ENCODE results near the gene MMP14. TPM values are rescaled to one million over a fixed set of nuclear protein-coding genes. Genes with fewer than 3 reads are reported as not detected.

The MMP14 gene
- total RNA-seq, 1 experiment from 2014 or later: 17.8 TPM

DNA sequence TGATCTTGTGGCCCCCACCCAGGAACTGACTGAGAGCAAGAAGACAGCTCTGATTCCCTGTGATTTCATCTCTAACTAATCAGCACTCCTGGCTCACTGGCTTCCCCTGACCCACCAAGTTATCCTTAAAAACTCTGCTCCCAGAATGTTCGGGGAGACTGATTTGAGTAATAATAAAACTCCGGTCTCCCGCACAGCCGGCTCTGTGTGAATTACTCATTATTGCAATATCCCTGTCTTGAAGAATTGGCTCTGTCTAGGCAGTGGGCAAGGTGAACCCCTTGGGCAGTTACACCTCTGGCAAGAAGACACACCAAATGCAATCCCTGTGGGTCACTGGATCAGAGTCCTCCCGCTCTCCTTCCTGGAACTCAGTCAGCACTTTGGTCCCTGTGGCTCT is 42.4 kb upstream of the MMP14 start:
- ChIA-PET POLR2A (no interaction called here), CTCF (no interaction called here), RAD21 (ENCODE audit: low non-redundant PET in 1 of 2, low total read pairs in 2 of 2, uncharacterized antibody in 2 of 2, unreplicated experiment in 2 of 2) (no interaction called here)
- BruUV-seq (replicated peaks): no TSS peak
- Histone ChIP-seq H3K9ac (ENCODE audit: low read length) (no peak overlapping the region), H3K4me2 (ENCODE audit: low read length) (no peak overlapping the region), H4K20me1 (ENCODE audit: insufficient read depth) (no peaks in the 10 kb centered on the region), H3K4me1 (ENCODE audit: control insufficient read depth in 1 of 2, insufficient read depth in 2 of 2, low read length in 2 of 2) (peaks cover 2 to 16% of the 10 kb centered on the region in 2 experiments), H3K9me3 (ENCODE audit: control insufficient read depth in 1 of 2, insufficient read depth in 1 of 2, low read depth in 1 of 2, low read length in 2 of 2) (no peaks in the 10 kb centered on the region), H3K27me3 (ENCODE audit: insufficient read depth, low read length) (no peaks in the 10 kb centered on the region), H3K9me2 (ENCODE audit: insufficient read depth) (no peaks in the 10 kb centered on the region), H3K27ac (ENCODE audit: low read depth, low read length) (no peak overlapping the region), H3K79me2 (ENCODE audit: insufficient read depth, low read length) (no peaks in the 10 kb centered on the region), H3K4me3 (replicated peaks in 1 of 2; ENCODE audit: low read depth in 1 of 2, low read length in 2 of 2) (no peak overlapping the region), H3K36me3 (ENCODE audit: control insufficient read depth in 1 of 2, insufficient read depth in 2 of 2, low read length in 2 of 2) (no peaks in the 10 kb centered on the region), H2AFZ (ENCODE audit: low read depth, low read length, poor library complexity, severe bottlenecking) (no peak overlapping the region)
- ATAC-seq (no peak), DNase-seq (ENCODE audit: low read depth, low spot score) (no peak)
- no peak for TF ChIP-seq FOSL1 (IDR thresholded peaks at IDR 0.05; ENCODE audit: low read depth)
- intact Hi-C loops (cut with micrococcal nuclease): loop anchor here (1.0 kb wide), 1 partner anchor 30 kb away; no protein-coding TSS in a partner anchor

- ChIA-PET CTCF (no interaction called here), RAD21 (ENCODE audit: low non-redundant PET in 1 of 2, low total read pairs in 2 of 2, uncharacterized antibody in 2 of 2, unreplicated experiment in 2 of 2) (no interaction called here), POLR2A (no interaction called here)
- no peak overlapping the region for H3K9ac ChIP-seq (ENCODE audit: low read length)
- no peak overlapping the region for H3K4me3 ChIP-seq (replicated peaks in 1 of 2; ENCODE audit: low read depth in 1 of 2, low read length in 2 of 2)
- no peaks in the 10 kb centered on the region for H3K27me3 ChIP-seq (ENCODE audit: insufficient read depth, low read length)
- intact Hi-C loops (cut with micrococcal nuclease): loop anchor here (1.0 kb wide), 1 partner anchor 30 kb away; no protein-coding TSS in a partner anchor
- ATAC-seq (no peak), DNase-seq (ENCODE audit: low read depth, low spot score) (no peak)
- BruUV-seq (replicated peaks): no TSS peak
- peaks cover 0 to 10% of the 10 kb centered on the region in 2 experiments; a peak in 2 of 4 replicates for H3K4me1 ChIP-seq (ENCODE audit: control insufficient read depth in 1 of 2, insufficient read depth in 2 of 2, low read length in 2 of 2)
- no peaks in the 10 kb centered on the region for H4K20me1 ChIP-seq (ENCODE audit: insufficient read depth)
- H3K4me2 ChIP-seq (ENCODE audit: low read length): no peak overlapping the region
- H2AFZ ChIP-seq (ENCODE audit: low read depth, low read length, poor library complexity, severe bottlenecking): no peak overlapping the region
- H3K79me2 ChIP-seq (ENCODE audit: insufficient read depth, low read length): no peaks in the 10 kb centered on the region
- H3K9me3 ChIP-seq (ENCODE audit: control insufficient read depth in 1 of 2, insufficient read depth in 1 of 2, low read depth in 1 of 2, low read length in 2 of 2): no peaks in the 10 kb centered on the region
- no peaks in the 10 kb centered on the region for H3K9me2 ChIP-seq (ENCODE audit: insufficient read depth)
- no peak overlapping the region for H3K27ac ChIP-seq (ENCODE audit: low read depth, low read length)
- no peaks in the 10 kb centered on the region for H3K36me3 ChIP-seq (ENCODE audit: control insufficient read depth in 1 of 2, insufficient read depth in 2 of 2, low read length in 2 of 2)
- no peak for TF ChIP-seq FOSL1 (IDR thresholded peaks at IDR 0.05; ENCODE audit: low read depth)
- TF ChIP-seq, protein P1, sequence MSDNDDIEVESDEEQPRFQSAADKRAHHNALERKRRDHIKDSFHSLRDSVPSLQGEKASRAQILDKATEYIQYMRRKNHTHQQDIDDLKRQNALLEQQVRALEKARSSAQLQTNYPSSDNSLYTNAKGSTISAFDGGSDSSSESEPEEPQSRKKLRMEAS (IDR thresholded peaks at IDR 0.05): no peak
- no peak for TF ChIP-seq JUND (IDR thresholded peaks at IDR 0.05)
- no peak for TF ChIP-seq ELF1 (IDR thresholded peaks at IDR 0.05; ENCODE audit: borderline replicate concordance, low read depth)
- TF ChIP-seq ZFX (IDR thresholded peaks at IDR 0.05): no peak
- TF ChIP-seq RAD21 (IDR thresholded peaks at IDR 0.05; ENCODE audit: low read depth): no peak
- no peak for TF ChIP-seq POLR2AphosphoS5 (IDR thresholded peaks at IDR 0.05; ENCODE audit: low read depth, low read length)
- no peak for TF ChIP-seq YY1 (IDR thresholded peaks at IDR 0.05; ENCODE audit: extremely low read depth, insufficient replicate concordance, low read depth, low read length)
- TF ChIP-seq, protein P2, sequence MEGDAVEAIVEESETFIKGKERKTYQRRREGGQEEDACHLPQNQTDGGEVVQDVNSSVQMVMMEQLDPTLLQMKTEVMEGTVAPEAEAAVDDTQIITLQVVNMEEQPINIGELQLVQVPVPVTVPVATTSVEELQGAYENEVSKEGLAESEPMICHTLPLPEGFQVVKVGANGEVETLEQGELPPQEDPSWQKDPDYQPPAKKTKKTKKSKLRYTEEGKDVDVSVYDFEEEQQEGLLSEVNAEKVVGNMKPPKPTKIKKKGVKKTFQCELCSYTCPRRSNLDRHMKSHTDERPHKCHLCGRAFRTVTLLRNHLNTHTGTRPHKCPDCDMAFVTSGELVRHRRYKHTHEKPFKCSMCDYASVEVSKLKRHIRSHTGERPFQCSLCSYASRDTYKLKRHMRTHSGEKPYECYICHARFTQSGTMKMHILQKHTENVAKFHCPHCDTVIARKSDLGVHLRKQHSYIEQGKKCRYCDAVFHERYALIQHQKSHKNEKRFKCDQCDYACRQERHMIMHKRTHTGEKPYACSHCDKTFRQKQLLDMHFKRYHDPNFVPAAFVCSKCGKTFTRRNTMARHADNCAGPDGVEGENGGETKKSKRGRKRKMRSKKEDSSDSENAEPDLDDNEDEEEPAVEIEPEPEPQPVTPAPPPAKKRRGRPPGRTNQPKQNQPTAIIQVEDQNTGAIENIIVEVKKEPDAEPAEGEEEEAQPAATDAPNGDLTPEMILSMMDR (IDR thresholded peaks at IDR 0.05 in 2 of 3, conservative IDR thresholded peaks at IDR 0.05 in 1 of 3; ENCODE audit: borderline replicate concordance in 1 of 3, insufficient read depth in 1 of 3, low read depth in 2 of 3, low read length in 2 of 3): no peak
- TF ChIP-seq, protein P3, sequence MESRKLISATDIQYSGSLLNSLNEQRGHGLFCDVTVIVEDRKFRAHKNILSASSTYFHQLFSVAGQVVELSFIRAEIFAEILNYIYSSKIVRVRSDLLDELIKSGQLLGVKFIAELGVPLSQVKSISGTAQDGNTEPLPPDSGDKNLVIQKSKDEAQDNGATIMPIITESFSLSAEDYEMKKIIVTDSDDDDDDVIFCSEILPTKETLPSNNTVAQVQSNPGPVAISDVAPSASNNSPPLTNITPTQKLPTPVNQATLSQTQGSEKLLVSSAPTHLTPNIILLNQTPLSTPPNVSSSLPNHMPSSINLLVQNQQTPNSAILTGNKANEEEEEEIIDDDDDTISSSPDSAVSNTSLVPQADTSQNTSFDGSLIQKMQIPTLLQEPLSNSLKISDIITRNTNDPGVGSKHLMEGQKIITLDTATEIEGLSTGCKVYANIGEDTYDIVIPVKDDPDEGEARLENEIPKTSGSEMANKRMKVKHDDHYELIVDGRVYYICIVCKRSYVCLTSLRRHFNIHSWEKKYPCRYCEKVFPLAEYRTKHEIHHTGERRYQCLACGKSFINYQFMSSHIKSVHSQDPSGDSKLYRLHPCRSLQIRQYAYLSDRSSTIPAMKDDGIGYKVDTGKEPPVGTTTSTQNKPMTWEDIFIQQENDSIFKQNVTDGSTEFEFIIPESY (IDR thresholded peaks at IDR 0.05; ENCODE audit: extremely low read depth, insufficient replicate concordance, low read length): no peak
- no peak for TF ChIP-seq SP1 (IDR thresholded peaks at IDR 0.05; ENCODE audit: low read depth)
- no peak for TF ChIP-seq SRF (IDR thresholded peaks at IDR 0.05; ENCODE audit: low read depth)
- no peak for TF ChIP-seq CEBPB (IDR thresholded peaks at IDR 0.05; ENCODE audit: low read depth)
- no peak for TF ChIP-seq CBX3 (IDR thresholded peaks at IDR 0.05; ENCODE audit: low read depth)
- no peak for TF ChIP-seq EZH2phosphoT487 (IDR thresholded peaks at IDR 0.05; ENCODE audit: borderline replicate concordance)
Measured at GRCh38 chr14:22794551-22794951, 41.8 kb upstream of the MMP14 start.
